Adipocyte (in vitro differentiated cells): Measurements from ENCODE around the gene S1PR2.
A peak's percentile ranks its signal among the peaks of the same experiment; 100 is the strongest.

Experiments used
- DNase-seq: peaks from one replicate; pipeline ENCODE4 v3.0.0-alpha.2; 2015; ENCODE audit warnings: low read depth
- H3K27me3 ChIP-seq: replicated peaks from 2 replicates; pipeline ENCODE4 v1.7.0; 2013; ENCODE audit warnings: mild to moderate bottlenecking, low read length, moderate library complexity; ENCODE audit not compliant: control insufficient read depth, insufficient read depth
- H3K36me3 ChIP-seq: 2 replicates; pipeline ENCODE4 v1.7.0; 2013; ENCODE audit warnings: low read length, mild to moderate bottlenecking, moderate library complexity; ENCODE audit not compliant: control insufficient read depth, insufficient read depth, severe bottlenecking
- H3K4me1 ChIP-seq: 2 replicates; pipeline ENCODE4 v1.7.0; 2013; ENCODE audit warnings: mild to moderate bottlenecking, low read length, moderate library complexity; ENCODE audit not compliant: control insufficient read depth, insufficient read depth
- H3K4me3 ChIP-seq: 2 replicates; pipeline ENCODE4 v1.7.0; 2013; ENCODE audit warnings: mild to moderate bottlenecking, low read length, moderate library complexity
- H3K9ac ChIP-seq: 2 replicates; pipeline ENCODE4 v1.7.0; 2013; ENCODE audit warnings: mild to moderate bottlenecking, low read length, moderate library complexity
- H3K9me3 ChIP-seq: 2 replicates; pipeline ENCODE4 v1.7.0; 2013; ENCODE audit warnings: mild to moderate bottlenecking, low read length, moderate library complexity; ENCODE audit not compliant: control insufficient read depth

Gene S1PR2

GRCh38 chr19:10268071-10268470 is 36.9 kb upstream of the S1PR2 start:
- Histone ChIP-seq H3K27me3 (no peaks in the 10 kb centered on the region), H3K4me1 (peaks cover 5% of the 10 kb centered on the region), H3K4me3 (no peak overlapping the region), H3K36me3 (no peaks in the 10 kb centered on the region), H3K9me3 (no peaks in the 10 kb centered on the region), H3K9ac (no peak overlapping the region)
- DNase-seq: no peak

- H3K36me3 ChIP-seq: no peaks in the 10 kb centered on the region
- no peak for DNase-seq
- no peaks in the 10 kb centered on the region for H3K27me3 ChIP-seq
- H3K4me1 ChIP-seq: peaks cover 5% of the 10 kb centered on the region
- H3K4me3 ChIP-seq: no peak overlapping the region
- no peaks in the 10 kb centered on the region for H3K9me3 ChIP-seq
- no peak overlapping the region for H3K9ac ChIP-seq
Measured at GRCh38 chr19:10266706-10267105, 35.6 kb upstream of the S1PR2 start.

GRCh38 chr19:10262771-10263170 is 31.6 kb upstream of the S1PR2 start:
- Histone ChIP-seq H3K36me3 (peaks cover 19% of the 10 kb centered on the region), H3K9ac (no peak overlapping the region), H3K4me3 (no peak overlapping the region), H3K9me3 (no peaks in the 10 kb centered on the region), H3K4me1 (no peaks in the 10 kb centered on the region), H3K27me3 (no peaks in the 10 kb centered on the region)
- DNase-seq: no peak

GRCh38 chr19:10260141-10260584 is 29.0 kb upstream of the S1PR2 start:
- Histone ChIP-seq H3K27me3 (no peaks in the 10 kb centered on the region), H3K4me1 (no peaks in the 10 kb centered on the region), H3K9ac (no peak overlapping the region), H3K36me3 (peaks cover 40% of the 10 kb centered on the region), H3K9me3 (no peaks in the 10 kb centered on the region), H3K4me3 (no peak overlapping the region)
- no peak for DNase-seq

- Histone ChIP-seq H3K4me1 (no peaks in the 10 kb centered on the region), H3K27me3 (no peaks in the 10 kb centered on the region), H3K9ac (no peak overlapping the region), H3K36me3 (peaks cover 48% of the 10 kb centered on the region), H3K9me3 (no peaks in the 10 kb centered on the region), H3K4me3 (no peak overlapping the region)
- peak; percentile 94 for DNase-seq
Measured at GRCh38 chr19:10259162-10259905, 28.2 kb upstream of the S1PR2 start.

GRCh38 chr19:10258080-10258710 is 27.1 kb upstream of the S1PR2 start:
- no peak overlapping the region for H3K4me3 ChIP-seq
- no peaks in the 10 kb centered on the region for H3K9me3 ChIP-seq
- no peaks in the 10 kb centered on the region for H3K4me1 ChIP-seq
- H3K9ac ChIP-seq: no peak overlapping the region
- DNase-seq: no peak
- H3K27me3 ChIP-seq: no peaks in the 10 kb centered on the region
- H3K36me3 ChIP-seq: peaks cover 58% of the 10 kb centered on the region

GRCh38 chr19:10256970-10257615 is 26.0 kb upstream of the S1PR2 start:
- DNase-seq: no peak
- no peaks in the 10 kb centered on the region for H3K9me3 ChIP-seq
- H3K4me1 ChIP-seq: peaks cover 7% of the 10 kb centered on the region
- no peaks in the 10 kb centered on the region for H3K27me3 ChIP-seq
- H3K36me3 ChIP-seq: peaks cover 58% of the 10 kb centered on the region
- H3K9ac ChIP-seq: no peak overlapping the region
- H3K4me3 ChIP-seq: no peak overlapping the region

GRCh38 chr19:10256551-10256950 is 25.4 kb upstream of the S1PR2 start:
- H3K4me3 ChIP-seq: no peak overlapping the region
- DNase-seq: no peak

GRCh38 chr19:10255358-10255757 is 24.2 kb upstream of the S1PR2 start:
- DNase-seq: no peak
- peaks cover 7% of the 10 kb centered on the region for H3K4me1 ChIP-seq
- no peak overlapping the region for H3K4me3 ChIP-seq
- no peak overlapping the region for H3K9ac ChIP-seq
- H3K36me3 ChIP-seq: peaks cover 58% of the 10 kb centered on the region
- H3K27me3 ChIP-seq: no peaks in the 10 kb centered on the region
- no peaks in the 10 kb centered on the region for H3K9me3 ChIP-seq

More at GRCh38 chr19:10256551-10256950, 25.4 kb upstream of the S1PR2 start:
- no peaks in the 10 kb centered on the region for H3K27me3 ChIP-seq
- no peaks in the 10 kb centered on the region for H3K9me3 ChIP-seq
- H3K9ac ChIP-seq: no peak overlapping the region
- peaks cover 7% of the 10 kb centered on the region for H3K4me1 ChIP-seq
- H3K36me3 ChIP-seq: peaks cover 58% of the 10 kb centered on the region

GRCh38 chr19:10254244-10254643 is 23.1 kb upstream of the S1PR2 start:
- Histone ChIP-seq H3K4me3 (no peak overlapping the region), H3K27me3 (no peaks in the 10 kb centered on the region), H3K4me1 (peaks cover 7% of the 10 kb centered on the region), H3K36me3 (peaks cover 49% of the 10 kb centered on the region), H3K9ac (no peak overlapping the region), H3K9me3 (no peaks in the 10 kb centered on the region)
- DNase-seq: no peak

GRCh38 chr19:10252707-10253106 is 21.6 kb upstream of the S1PR2 start:
- no peak for DNase-seq

More at GRCh38 chr19:10252707-10253106, 21.6 kb upstream of the S1PR2 start:
- Histone ChIP-seq H3K9ac (peak overlapping the region; percentile 96), H3K27me3 (no peaks in the 10 kb centered on the region), H3K4me1 (peaks cover 7% of the 10 kb centered on the region), H3K4me3 (peak overlapping the region; percentile 99), H3K9me3 (no peaks in the 10 kb centered on the region), H3K36me3 (peaks cover 38% of the 10 kb centered on the region)
